Transverse colon (tissue), 4 donors: ENCODE data around the gene GALM.
"Not testable (repeated sequence)": the region's sequence is repeated elsewhere in the genome, so short reads cannot be mapped to it uniquely, and the experiment has no call there.

ENCODE experiments used
- CTCF ChIP-seq, 5 experiments: fragments of 200-600 bp in 3 of 5; fragments of 450-650 bp in 2 of 5; sonication (generic) in 3 of 5; IDR thresholded peaks; 1 replicate in 2 of 5; 2 replicates in 3 of 5; pipeline ENCODE4 v1.5.1; 2016 to 2017; ENCODE audit warnings: antibody characterized with exemption in 5 of 5, inconsistent platforms in 3 of 5, mild to moderate bottlenecking in 2 of 5, moderate library complexity in 1 of 5
- EP300 ChIP-seq: sonication (generic); formaldehyde crosslinking; IDR thresholded peaks from one replicate; pipeline ENCODE4 v1.6.1; 2017; ENCODE audit warnings: antibody characterized with exemption, low read depth
- POLR2A ChIP-seq: fragments of 450-650 bp; IDR thresholded peaks from one replicate; pipeline ENCODE4 v1.6.1; 2016; ENCODE audit warnings: antibody characterized with exemption, mild to moderate bottlenecking, moderate library complexity
- POLR2AphosphoS5 ChIP-seq, 3 donors: sonication (generic); formaldehyde crosslinking; IDR thresholded peaks; one replicate each; pipeline ENCODE4 v1.6.1; 2016; ENCODE audit warnings: antibody characterized with exemption in 3 of 3

- not testable (repeated sequence) for TF ChIP-seq POLR2A; CTCF (IDR thresholded peaks at IDR 0.05); EP300; POLR2AphosphoS5 (IDR thresholded peaks at IDR 0.05)
These were observed 42.6 kb downstream of the GALM start for GRCh38 chr2:38708491-38708890.
